GM12891 (cell line): ENCODE data around the gene GDPD5.
A peak's percentile ranks its signal among the peaks of the same experiment; 100 is the strongest.

Experiments used
- DNase-seq: peaks from one replicate; pipeline ENCODE4 v3.0.0; 2011; ENCODE audit warnings: low spot score; ENCODE audit not compliant: insufficient read length
- FAIRE-seq: peaks from 2 replicates; lab custom pipeline; 2011; peaks lifted over from hg19 to GRCh38; lab: Jason Lieb, UNC
- PAX5 ChIP-seq: IDR thresholded peaks from 2 replicates; pipeline ENCODE4 v1.6.1; 2011; ENCODE audit warnings: low read length, moderate library complexity, mild to moderate bottlenecking; ENCODE audit not compliant: insufficient read depth, severe bottlenecking
- POLR2A ChIP-seq: IDR thresholded peaks from 2 replicates; pipeline ENCODE4 v1.6.1; 2011; ENCODE audit warnings: low read depth, low read length, control low read depth
- POLR2AphosphoS5 ChIP-seq: IDR thresholded peaks from 2 replicates; pipeline ENCODE4 v1.6.1; 2011; ENCODE audit warnings: low read depth, low read length, control low read depth
- POU2F2 ChIP-seq: IDR thresholded peaks from 2 replicates; pipeline ENCODE4 v1.6.1; 2011; ENCODE audit warnings: low read depth, mild to moderate bottlenecking, control low read depth, low read length, moderate library complexity
- SPI1 ChIP-seq: IDR thresholded peaks from 2 replicates; pipeline ENCODE4 v1.6.1; 2011; ENCODE audit warnings: low read depth, low read length, control low read depth
- TAF1 ChIP-seq: IDR thresholded peaks from 2 replicates; pipeline ENCODE4 v1.6.1; 2011; ENCODE audit warnings: low read depth, low read length, control low read depth

GDPD5 gene

GRCh38 chr11:75389925-75390324 lies 135.8 kb downstream of the GDPD5 start:
- FAIRE-seq (no peak), DNase-seq (no peak)
- TF ChIP-seq POLR2A: no peak
- no peak for TF ChIP-seq POLR2AphosphoS5
- TF ChIP-seq SPI1: no peak

- no peak for FAIRE-seq
- TF ChIP-seq POU2F2: no peak
- no peak for TF ChIP-seq TAF1
- no peak for TF ChIP-seq POLR2AphosphoS5
- TF ChIP-seq PAX5: no peak
- no peak for TF ChIP-seq SPI1
- no peak for TF ChIP-seq POLR2A
- DNase-seq: no peak
These were observed 136.5 kb downstream of the GDPD5 start for GRCh38 chr11:75389276-75389605.

GRCh38 chr11:75388386-75389275 lies 137.1 kb downstream of the GDPD5 start:
- no peak for TF ChIP-seq POLR2AphosphoS5
- no peak for TF ChIP-seq TAF1
- no peak for TF ChIP-seq POLR2A
- no peak for TF ChIP-seq PAX5
- FAIRE-seq (peak; percentile 91), DNase-seq (peak; percentile 61)

GRCh38 chr11:75387736-75388294 lies 137.9 kb downstream of the GDPD5 start:
- DNase-seq (no peak), FAIRE-seq (no peak)
- no peak for TF ChIP-seq TAF1
- no peak for TF ChIP-seq POU2F2
- TF ChIP-seq POLR2A: no peak
- TF ChIP-seq SPI1: no peak
- no peak for TF ChIP-seq POLR2AphosphoS5
- TF ChIP-seq PAX5: no peak

GRCh38 chr11:75386942-75387630 lies 138.7 kb downstream of the GDPD5 start:
- TF ChIP-seq POLR2A (no peak), POLR2AphosphoS5 (no peak), TAF1 (no peak), SPI1 (no peak)
- DNase-seq (no peak), FAIRE-seq (no peak)
